ENCODE data around the gene NCAPD2. TPM values are rescaled to one million over a fixed set of nuclear protein-coding genes. Genes with fewer than 3 reads are reported as not detected.

Gene NCAPD2
- total RNA-seq, 1 experiment from 2014 or later = 94.7 TPM

DNA sequence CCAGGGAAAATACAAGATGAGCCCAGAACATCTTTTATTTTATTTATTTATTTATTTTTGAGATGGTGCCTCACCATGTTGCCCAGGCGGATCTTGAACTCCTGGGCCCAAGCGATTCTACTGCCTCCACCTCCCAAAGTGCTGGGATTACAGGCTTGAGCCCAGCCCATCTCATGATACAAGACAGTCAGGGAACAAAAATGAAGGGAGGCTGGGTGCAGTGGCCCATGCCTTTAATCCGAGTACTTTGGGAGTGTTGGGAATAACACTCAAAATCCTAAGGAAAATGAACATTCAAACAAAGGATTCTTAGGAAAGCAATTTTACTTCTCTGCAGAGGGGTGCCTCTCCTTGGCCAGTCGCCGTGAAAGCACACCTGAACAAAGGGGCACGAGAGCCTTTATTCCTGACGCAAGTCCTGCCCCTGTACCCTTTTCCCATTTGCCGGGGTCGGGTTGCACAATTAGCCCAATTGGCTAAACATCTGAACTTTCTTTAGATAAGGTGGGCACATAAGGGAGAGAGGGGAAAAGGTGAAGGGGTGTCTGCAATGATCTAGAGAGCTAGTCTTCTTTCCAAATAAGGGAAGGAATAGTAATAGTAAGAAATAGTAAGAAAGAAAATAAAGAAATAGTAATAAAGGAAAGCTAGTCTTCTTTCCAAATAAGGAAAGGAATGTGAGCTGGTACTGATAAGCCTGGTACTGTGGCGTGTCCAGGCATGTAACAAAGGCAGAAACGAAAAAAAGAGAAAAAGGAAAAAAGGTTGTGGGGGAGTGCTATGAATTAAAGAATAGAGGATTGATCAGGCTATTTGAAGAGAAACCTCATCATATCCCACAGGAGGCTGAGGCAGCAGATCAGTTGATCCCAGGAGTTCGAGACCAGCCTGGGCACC is 13.4 kb downstream of the NCAPD2 start:
- no TSS peak for BruUV-seq (replicated peaks)
- Mint-ChIP-seq H3K4me3 (ENCODE audit: low read depth, unreplicated experiment) (no peak overlapping the region), H3K27me3 (ENCODE audit: unreplicated experiment) (no peaks in the 10 kb centered on the region), H3K9me3 (ENCODE audit: low read depth, unreplicated experiment) (no peaks in the 10 kb centered on the region), H3K36me3 (ENCODE audit: insufficient read depth, unreplicated experiment) (peaks cover 29% of the 10 kb centered on the region), H3K27ac (ENCODE audit: unreplicated experiment) (no peak overlapping the region), H3K4me1 (ENCODE audit: low read depth, unreplicated experiment) (no peaks in the 10 kb centered on the region)
- intact Hi-C loops (cut with micrococcal nuclease; ENCODE audit: unreplicated experiment) = no loop called here
- DNase-seq = no peak
- TF ChIP-seq CTCF (IDR thresholded peaks at IDR 0.05; ENCODE audit: unreplicated experiment) = no peak
- CTCF ChIA-PET = no interaction called here

DNA sequence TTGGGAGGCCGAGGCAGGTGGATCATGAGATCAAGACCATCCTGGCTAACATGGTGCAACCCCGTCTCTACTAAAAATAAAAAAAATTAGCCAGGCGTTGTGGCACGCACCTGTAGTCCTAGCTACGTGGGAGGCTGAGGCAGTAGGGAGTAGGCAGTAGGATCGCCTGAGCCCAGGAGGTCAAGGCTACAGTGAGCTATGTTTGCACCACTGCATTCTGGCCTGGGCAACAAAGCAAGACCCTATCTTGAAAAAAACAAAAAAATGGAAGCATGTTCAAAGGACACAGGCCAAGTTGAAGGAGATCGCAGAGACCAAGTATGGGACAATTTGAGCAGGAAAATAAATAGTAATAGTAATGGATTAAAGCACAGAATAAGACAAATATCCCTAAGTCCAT is 14.2 kb downstream of the NCAPD2 start:
- BruUV-seq (replicated peaks) = no TSS peak
- no peaks in the 10 kb centered on the region for H3K27me3 Mint-ChIP-seq (ENCODE audit: unreplicated experiment)
- H3K4me3 Mint-ChIP-seq (ENCODE audit: low read depth, unreplicated experiment) = no peak overlapping the region
- H3K4me1 Mint-ChIP-seq (ENCODE audit: low read depth, unreplicated experiment) = no peaks in the 10 kb centered on the region
- H3K27ac Mint-ChIP-seq (ENCODE audit: unreplicated experiment) = no peak overlapping the region
- H3K36me3 Mint-ChIP-seq (ENCODE audit: insufficient read depth, unreplicated experiment) = peaks cover 37% of the 10 kb centered on the region
- TF ChIP-seq CTCF (IDR thresholded peaks at IDR 0.05; ENCODE audit: unreplicated experiment) = no peak
- intact Hi-C loops (cut with micrococcal nuclease; ENCODE audit: unreplicated experiment) = no loop called here
- DNase-seq = no peak
- CTCF ChIA-PET = no interaction called here
- no peaks in the 10 kb centered on the region for H3K9me3 Mint-ChIP-seq (ENCODE audit: low read depth, unreplicated experiment)

DNA sequence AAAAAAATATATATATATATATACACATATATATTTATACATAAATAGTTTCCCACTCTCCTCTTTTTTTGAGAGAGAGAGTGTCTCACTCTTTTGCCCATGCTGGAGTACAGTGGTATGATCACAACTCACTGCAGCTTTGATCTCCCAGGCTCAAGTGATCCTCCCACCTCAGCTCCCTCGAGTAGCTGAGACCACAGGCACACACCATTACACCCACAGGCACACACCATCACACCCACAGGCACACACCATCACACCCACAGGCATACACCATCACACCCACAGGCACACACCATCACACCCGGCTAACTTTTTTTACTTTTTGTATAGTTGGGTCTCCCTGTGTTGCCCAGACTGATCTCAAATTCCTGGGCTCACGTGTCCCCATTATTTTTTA is 26.3 kb downstream of the NCAPD2 start:
- no peak for DNase-seq
- Mint-ChIP-seq H3K4me1 (ENCODE audit: low read depth, unreplicated experiment) (no peaks in the 10 kb centered on the region), H3K4me3 (ENCODE audit: low read depth, unreplicated experiment) (no peak overlapping the region), H3K27me3 (ENCODE audit: unreplicated experiment) (no peaks in the 10 kb centered on the region), H3K27ac (ENCODE audit: unreplicated experiment) (no peak overlapping the region), H3K9me3 (ENCODE audit: low read depth, unreplicated experiment) (no peaks in the 10 kb centered on the region), H3K36me3 (ENCODE audit: insufficient read depth, unreplicated experiment) (peaks cover 65% of the 10 kb centered on the region)
- CTCF ChIA-PET = no interaction called here
- intact Hi-C loops (cut with micrococcal nuclease; ENCODE audit: unreplicated experiment) = no loop called here
- no peak for TF ChIP-seq CTCF (IDR thresholded peaks at IDR 0.05; ENCODE audit: unreplicated experiment)
- BruUV-seq (replicated peaks) = no TSS peak

GRCh38 chr12:6522193-6522592 is 28.3 kb downstream of the NCAPD2 start:
- H3K27ac Mint-ChIP-seq (ENCODE audit: unreplicated experiment) = no peak overlapping the region
- CTCF ChIA-PET = no interaction called here
- H3K36me3 Mint-ChIP-seq (ENCODE audit: insufficient read depth, unreplicated experiment) = peaks cover 54% of the 10 kb centered on the region
- no peaks in the 10 kb centered on the region for H3K27me3 Mint-ChIP-seq (ENCODE audit: unreplicated experiment)
- no peak overlapping the region for H3K4me3 Mint-ChIP-seq (ENCODE audit: low read depth, unreplicated experiment)
- intact Hi-C loops (cut with micrococcal nuclease; ENCODE audit: unreplicated experiment) = no loop called here
- no peak for TF ChIP-seq CTCF (IDR thresholded peaks at IDR 0.05; ENCODE audit: unreplicated experiment)
- BruUV-seq (replicated peaks) = no TSS peak
- no peak for DNase-seq
- no peaks in the 10 kb centered on the region for H3K4me1 Mint-ChIP-seq (ENCODE audit: low read depth, unreplicated experiment)
- no peaks in the 10 kb centered on the region for H3K9me3 Mint-ChIP-seq (ENCODE audit: low read depth, unreplicated experiment)

Measured in Calu3 (cell line).